CD4-positive, alpha-beta T cell treated with Interferon gamma for 1 hour (primary cell): ENCODE measurements around the gene PITPNB.

Experiments used
- DNase-seq: peaks from one replicate; pipeline ENCODE4 v3.0.0-alpha.2; 2020

PITPNB gene

GRCh38 chr22:27853424-27853823, 65.6 kb downstream of the PITPNB start:
- DNase-seq: no peak

- no peak for DNase-seq
These were observed 66.9 kb downstream of the PITPNB start for GRCh38 chr22:27851974-27852746.

GRCh38 chr22:27850000-27850521, 69.0 kb downstream of the PITPNB start:
- no peak for DNase-seq

GRCh38 chr22:27848005-27848404, 71.1 kb downstream of the PITPNB start:
- DNase-seq: no peak

- no peak for DNase-seq
These were observed 72.1 kb downstream of the PITPNB start for GRCh38 chr22:27846910-27847309.

- DNase-seq: no peak
These were observed 72.8 kb downstream of the PITPNB start for GRCh38 chr22:27846248-27846757.

GRCh38 chr22:27845644-27846043, 73.4 kb downstream of the PITPNB start:
- no peak for DNase-seq

GRCh38 chr22:27844656-27845591, 74.1 kb downstream of the PITPNB start:
- DNase-seq: no peak

- DNase-seq: no peak
These were observed 74.8 kb downstream of the PITPNB start for GRCh38 chr22:27844256-27844655.

- no peak for DNase-seq
These were observed 75.6 kb downstream of the PITPNB start for GRCh38 chr22:27843441-27843840.

GRCh38 chr22:27842669-27843431, 76.2 kb downstream of the PITPNB start:
- no peak for DNase-seq

- DNase-seq: no peak
These were observed 76.9 kb downstream of the PITPNB start for GRCh38 chr22:27842201-27842600.

- DNase-seq: no peak
These were observed 78.6 kb downstream of the PITPNB start for GRCh38 chr22:27840436-27840835.

GRCh38 chr22:27839057-27839660, 79.9 kb downstream of the PITPNB start:
- DNase-seq: no peak

- no peak for DNase-seq
These were observed 82.9 kb downstream of the PITPNB start for GRCh38 chr22:27836181-27836580.

GRCh38 chr22:27835446-27835845, 83.6 kb downstream of the PITPNB start:
- no peak for DNase-seq

- no peak for DNase-seq
These were observed 84.5 kb downstream of the PITPNB start for GRCh38 chr22:27834364-27835185.

GRCh38 chr22:27833803-27834202, 85.3 kb downstream of the PITPNB start:
- DNase-seq: no peak

- DNase-seq: no peak
These were observed 86.5 kb downstream of the PITPNB start for GRCh38 chr22:27832606-27833005.

GRCh38 chr22:27829620-27830019, 89.4 kb downstream of the PITPNB start:
- no peak for DNase-seq
